GM21447 (cell line): ENCODE measurements around the gene MYPN.
"Not testable (repeated sequence)": the region's sequence is repeated elsewhere in the genome, so short reads cannot be mapped to it uniquely, and the experiment has no call there.

Experiments
- ATAC-seq: cut with Tn5 transposase; IDR thresholded peaks from one replicate; pipeline ENCODE4 v1.9.1; 2021; ENCODE audit not compliant: unreplicated experiment

Gene MYPN

GRCh38 chr10:68167586-68168189 is 58.4 kb downstream of the MYPN start:
- ATAC-seq: no peak

GRCh38 chr10:68171539-68172080 is 62.3 kb downstream of the MYPN start:
- ATAC-seq: peak; percentile 56

GRCh38 chr10:68172324-68172723 is 63.0 kb downstream of the MYPN start:
- no peak for ATAC-seq

GRCh38 chr10:68175949-68176348 is 66.7 kb downstream of the MYPN start:
- ATAC-seq: no peak

- no peak for ATAC-seq
Measured at GRCh38 chr10:68176797-68177196, 67.5 kb downstream of the MYPN start.

GRCh38 chr10:68178592-68178991 is 69.3 kb downstream of the MYPN start:
- ATAC-seq: no peak

GRCh38 chr10:68179016-68179415 is 69.7 kb downstream of the MYPN start:
- no peak for ATAC-seq

- no peak for ATAC-seq
Measured at GRCh38 chr10:68180490-68180889, 71.2 kb downstream of the MYPN start.

GRCh38 chr10:68184546-68184945 is 75.3 kb downstream of the MYPN start:
- no peak for ATAC-seq

GRCh38 chr10:68185085-68185484 is 75.8 kb downstream of the MYPN start:
- ATAC-seq: no peak

- ATAC-seq: no peak
Measured at GRCh38 chr10:68188835-68189234, 79.5 kb downstream of the MYPN start.

GRCh38 chr10:68192113-68192512 is 82.8 kb downstream of the MYPN start:
- ATAC-seq: no peak

- no peak for ATAC-seq
Measured at GRCh38 chr10:68194290-68194689, 85.0 kb downstream of the MYPN start.

GRCh38 chr10:68195776-68196175 is 86.5 kb downstream of the MYPN start:
- not testable (repeated sequence) for ATAC-seq

GRCh38 chr10:68196701-68197100 is 87.4 kb downstream of the MYPN start:
- no peak for ATAC-seq

GRCh38 chr10:68202960-68203353 is 93.7 kb downstream of the MYPN start:
- ATAC-seq: no peak

- no peak for ATAC-seq
Measured at GRCh38 chr10:68208424-68209042, 99.2 kb downstream of the MYPN start.

- ATAC-seq: no peak
Measured at GRCh38 chr10:68211669-68212068, 102.4 kb downstream of the MYPN start.

GRCh38 chr10:68212721-68213352 is 103.5 kb downstream of the MYPN start:
- no peak for ATAC-seq

GRCh38 chr10:68218786-68219185 is 109.5 kb downstream of the MYPN start:
- ATAC-seq: no peak

- no peak for ATAC-seq
Measured at GRCh38 chr10:68221196-68221595, 111.9 kb downstream of the MYPN start.

GRCh38 chr10:68222391-68222790 is 113.1 kb downstream of the MYPN start:
- no peak for ATAC-seq
